ENCODE data around the gene CDC42EP1.
"Not testable (repeated sequence)": the region's sequence is repeated elsewhere in the genome, so short reads cannot be mapped to it uniquely, and the experiment has no call there.

CDC42EP1 gene

GRCh38 chr22:37581504-37581903 is 21.2 kb downstream of the CDC42EP1 start:
- no peak for DNase-seq (ENCODE audit: low spot score)

GRCh38 chr22:37582526-37582925 is 22.2 kb downstream of the CDC42EP1 start:
- DNase-seq (ENCODE audit: low spot score), result no peak

- no peak for DNase-seq (ENCODE audit: low spot score)
Observed at GRCh38 chr22:37588546-37589215, 28.4 kb downstream of the CDC42EP1 start.

GRCh38 chr22:37589636-37590035 is 29.4 kb downstream of the CDC42EP1 start:
- DNase-seq (ENCODE audit: low spot score), result no peak

- not testable (repeated sequence) for DNase-seq (ENCODE audit: low spot score)
Observed at GRCh38 chr22:37591081-37591480, 30.8 kb downstream of the CDC42EP1 start.

- no peak for DNase-seq (ENCODE audit: low spot score)
Observed at GRCh38 chr22:37591823-37592404, 31.6 kb downstream of the CDC42EP1 start.

GRCh38 chr22:37594237-37594636 is 34.0 kb downstream of the CDC42EP1 start:
- no peak for DNase-seq (ENCODE audit: low spot score)

- no peak for DNase-seq (ENCODE audit: low spot score)
Observed at GRCh38 chr22:37599153-37599552, 38.9 kb downstream of the CDC42EP1 start.

- DNase-seq (ENCODE audit: low spot score), result no peak
Observed at GRCh38 chr22:37601203-37601539, 40.9 kb downstream of the CDC42EP1 start.

- DNase-seq (ENCODE audit: low spot score), result no peak
Observed at GRCh38 chr22:37601540-37602442, 41.5 kb downstream of the CDC42EP1 start.

- DNase-seq (ENCODE audit: low spot score), result not testable (repeated sequence)
Observed at GRCh38 chr22:37602546-37603277, 42.4 kb downstream of the CDC42EP1 start.

GRCh38 chr22:37604074-37604473 is 43.8 kb downstream of the CDC42EP1 start:
- DNase-seq (ENCODE audit: low spot score), result no peak

- DNase-seq (ENCODE audit: low spot score), result no peak
Observed at GRCh38 chr22:37604875-37605274, 44.6 kb downstream of the CDC42EP1 start.

- DNase-seq (ENCODE audit: low spot score), result peak; percentile 91
Observed at GRCh38 chr22:37607010-37607934, 47.0 kb downstream of the CDC42EP1 start.

- no peak for DNase-seq (ENCODE audit: low spot score)
Observed at GRCh38 chr22:37607935-37608476, 47.7 kb downstream of the CDC42EP1 start.

- peak; percentile 95 for DNase-seq (ENCODE audit: low spot score)
Observed at GRCh38 chr22:37608477-37609239, 48.4 kb downstream of the CDC42EP1 start, which contains the start of gene GGA1. Gene GGA1 (plus strand): TSS chr22:37608834. CDS start chr22:37608861, 27 bp downstream.

- DNase-seq (ENCODE audit: low spot score), result peak; percentile 62
Observed at GRCh38 chr22:37609240-37610152, 49.2 kb downstream of the CDC42EP1 start.

- not testable (repeated sequence) for DNase-seq (ENCODE audit: low spot score)
Observed at GRCh38 chr22:37610153-37610475, 49.8 kb downstream of the CDC42EP1 start.

Data from germinal center (tissue), 1 donor.